Measurements from ENCODE around the gene PNKP. TPM values are rescaled to one million over a fixed set of nuclear protein-coding genes. Genes with fewer than 3 reads are reported as not detected.
"Not testable (repeated sequence)": the region's sequence is repeated elsewhere in the genome, so short reads cannot be mapped to it uniquely, and the experiment has no call there.

The PNKP gene
- total RNA-seq, 1 donor = 40.2 TPM

DNA sequence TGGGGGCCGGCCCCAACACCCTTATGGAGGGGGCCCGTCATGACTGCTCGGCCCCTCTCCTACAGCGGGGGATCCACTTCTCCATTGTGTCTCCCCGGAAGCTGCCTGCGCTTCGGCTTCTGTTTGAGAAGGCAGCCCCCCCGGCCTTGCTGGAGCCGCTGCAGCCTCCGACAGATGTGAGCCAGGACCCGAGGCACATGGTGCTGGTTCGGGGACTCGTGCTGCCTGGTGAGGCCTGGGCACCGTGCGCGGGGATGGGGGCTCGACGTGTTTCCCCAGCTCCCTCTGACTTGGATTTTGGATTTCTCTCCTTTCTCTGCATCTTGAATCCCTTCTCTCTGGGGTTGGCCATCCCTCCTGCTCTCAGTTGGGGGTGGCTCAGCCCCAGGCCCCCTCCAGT, 37.7 kb downstream of the PNKP start:
- no peak for DNase-seq (ENCODE audit: low read depth)
- TF ChIP-seq, protein P1, sequence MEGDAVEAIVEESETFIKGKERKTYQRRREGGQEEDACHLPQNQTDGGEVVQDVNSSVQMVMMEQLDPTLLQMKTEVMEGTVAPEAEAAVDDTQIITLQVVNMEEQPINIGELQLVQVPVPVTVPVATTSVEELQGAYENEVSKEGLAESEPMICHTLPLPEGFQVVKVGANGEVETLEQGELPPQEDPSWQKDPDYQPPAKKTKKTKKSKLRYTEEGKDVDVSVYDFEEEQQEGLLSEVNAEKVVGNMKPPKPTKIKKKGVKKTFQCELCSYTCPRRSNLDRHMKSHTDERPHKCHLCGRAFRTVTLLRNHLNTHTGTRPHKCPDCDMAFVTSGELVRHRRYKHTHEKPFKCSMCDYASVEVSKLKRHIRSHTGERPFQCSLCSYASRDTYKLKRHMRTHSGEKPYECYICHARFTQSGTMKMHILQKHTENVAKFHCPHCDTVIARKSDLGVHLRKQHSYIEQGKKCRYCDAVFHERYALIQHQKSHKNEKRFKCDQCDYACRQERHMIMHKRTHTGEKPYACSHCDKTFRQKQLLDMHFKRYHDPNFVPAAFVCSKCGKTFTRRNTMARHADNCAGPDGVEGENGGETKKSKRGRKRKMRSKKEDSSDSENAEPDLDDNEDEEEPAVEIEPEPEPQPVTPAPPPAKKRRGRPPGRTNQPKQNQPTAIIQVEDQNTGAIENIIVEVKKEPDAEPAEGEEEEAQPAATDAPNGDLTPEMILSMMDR (IDR thresholded peaks at IDR 0.05; ENCODE audit: insufficient read depth, low read depth, low read length) = no peak
- no peak overlapping the region for H3K4me3 ChIP-seq (ENCODE audit: low read depth, low read length)

- TF ChIP-seq, protein P1 (IDR thresholded peaks at IDR 0.05; ENCODE audit: insufficient read depth, low read depth, low read length) = no peak
- H3K4me3 ChIP-seq (ENCODE audit: low read depth, low read length) = no peak overlapping the region
- no peak for DNase-seq (ENCODE audit: low read depth)
Observed at GRCh38 chr19:49829200-49829599, 38.2 kb downstream of the PNKP start.

- no peak for DNase-seq (ENCODE audit: low read depth)
- TF ChIP-seq, protein P1 (IDR thresholded peaks at IDR 0.05; ENCODE audit: insufficient read depth, low read depth, low read length) = no peak
- no peak overlapping the region for H3K4me3 ChIP-seq (ENCODE audit: low read depth, low read length)
Observed at GRCh38 chr19:49827034-49827433, 40.3 kb downstream of the PNKP start.

DNA sequence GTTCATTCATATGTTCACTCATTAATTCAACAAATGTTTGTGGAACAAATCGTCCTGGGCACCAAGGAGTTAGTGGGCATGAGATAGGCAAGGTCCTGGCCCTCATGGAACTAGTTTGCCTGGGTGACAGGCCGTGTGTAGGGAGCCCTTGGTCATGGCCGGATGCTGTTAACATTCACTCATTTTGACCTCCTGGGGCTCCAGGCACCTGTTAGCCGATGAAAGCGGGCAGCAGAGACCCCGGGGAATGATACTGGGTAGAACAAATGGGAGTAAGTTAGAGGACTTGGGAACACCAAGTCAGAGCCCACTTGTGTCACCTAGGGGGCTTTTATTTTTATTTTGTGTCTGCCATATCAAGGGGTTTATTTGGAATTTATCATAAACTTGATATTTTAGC, 42.7 kb downstream of the PNKP start:
- no peak for DNase-seq (ENCODE audit: low read depth)

GRCh38 chr19:49823472-49823871, 43.9 kb downstream of the PNKP start:
- TF ChIP-seq, protein P1 (IDR thresholded peaks at IDR 0.05; ENCODE audit: insufficient read depth, low read depth, low read length) = no peak
- DNase-seq (ENCODE audit: low read depth) = no peak
- no peak overlapping the region for H3K4me3 ChIP-seq (ENCODE audit: low read depth, low read length)

More for the DNA sequence above, 42.7 kb downstream of the PNKP start:
- TF ChIP-seq, protein P1 (IDR thresholded peaks at IDR 0.05; ENCODE audit: insufficient read depth, low read depth, low read length) = no peak
- H3K4me3 ChIP-seq (ENCODE audit: low read depth, low read length) = no peak overlapping the region

- DNase-seq (ENCODE audit: low read depth) = peak; percentile 98
- peak overlapping the region; percentile 89 for H3K4me3 ChIP-seq (ENCODE audit: low read depth, low read length)
- TF ChIP-seq, protein P1 (IDR thresholded peaks at IDR 0.05; ENCODE audit: insufficient read depth, low read depth, low read length) = no peak
Observed at GRCh38 chr19:49820125-49820524, 47.3 kb downstream of the PNKP start.

- peak overlapping the region; percentile 89 for H3K4me3 ChIP-seq (ENCODE audit: low read depth, low read length)
- DNase-seq (ENCODE audit: low read depth) = not testable (repeated sequence)
Observed at GRCh38 chr19:49819452-49820115, 47.8 kb downstream of the PNKP start.
